ENCODE measurements around the gene DCTN3.

DNA sequence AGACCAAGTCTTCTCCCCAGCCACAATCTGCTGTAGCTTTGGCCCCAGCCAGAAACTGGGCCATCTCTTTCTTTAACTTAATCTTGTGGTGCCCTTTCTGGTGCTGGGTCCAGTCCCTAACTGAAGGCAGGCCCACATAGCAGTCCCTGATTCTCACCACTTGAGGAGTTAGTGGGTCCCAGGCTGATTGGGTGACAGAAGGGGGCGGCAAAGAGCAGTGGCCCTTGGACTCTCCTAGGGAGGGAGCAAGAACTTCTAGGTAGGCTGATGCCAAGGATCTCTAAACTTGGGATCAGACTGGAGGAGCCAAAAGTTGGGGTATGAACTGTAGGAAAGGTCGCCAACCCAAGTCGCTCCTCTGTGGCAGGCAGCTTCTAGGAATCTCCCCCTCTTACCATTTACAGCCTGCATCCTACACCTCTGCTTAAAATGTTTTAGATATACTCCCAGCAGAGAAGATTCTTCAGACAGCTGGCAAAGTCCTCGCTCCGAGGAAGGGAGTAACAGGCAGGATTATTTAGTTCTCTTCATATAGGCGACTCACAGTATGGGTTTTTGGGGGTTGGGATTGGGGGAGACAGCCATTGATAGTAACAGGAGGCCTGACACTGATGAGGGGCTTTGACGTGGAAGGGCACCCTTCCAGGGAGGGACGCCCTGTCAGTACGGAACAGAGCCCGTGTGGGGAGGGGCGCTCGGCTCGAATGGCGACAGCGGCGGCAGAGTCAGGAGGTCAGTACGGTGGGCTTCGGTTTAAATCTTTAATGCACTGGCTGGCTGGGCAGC, 44.2 kb upstream of the DCTN3 start:
- no peak for TF ChIP-seq EZH2 (IDR thresholded peaks at IDR 0.05; ENCODE audit: insufficient read depth, poor library complexity, severe bottlenecking)
- TF ChIP-seq EZH2phosphoT487 (IDR thresholded peaks at IDR 0.05; ENCODE audit: insufficient read depth, low read depth), result no peak

All from GM23248 (cell line).